Liver (tissue), 9 donors: Measurements from ENCODE around the gene MYO16. TPM values are rescaled to one million over a fixed set of nuclear protein-coding genes. Genes with fewer than 3 reads are reported as not detected.

Experiments
- DNase-seq: peaks from one replicate; pipeline ENCODE4 v3.0.0-alpha.2; 2017; ENCODE audit warnings: low spot score
- H3K27ac ChIP-seq, 2 donors: one replicate each; pipeline ENCODE4 v1.7.0; 2013; ENCODE audit warnings: inconsistent platforms in 2 of 2, low read length in 2 of 2, control low read depth in 1 of 2, low read depth in 1 of 2, mild to moderate bottlenecking in 1 of 2
- H3K27me3 ChIP-seq, 4 donors: one replicate each; pipeline versions ENCODE4 v1.6.1 to v1.7.0; 2013; ENCODE audit warnings: low read length in 3 of 4, inconsistent platforms in 1 of 4, mild to moderate bottlenecking in 1 of 4, moderate library complexity in 1 of 4; ENCODE audit not compliant: control insufficient read depth in 4 of 4, insufficient read depth in 4 of 4
- H3K36me3 ChIP-seq, 4 donors: one replicate each; pipeline versions ENCODE4 v1.6.1 to v1.7.0; 2013; ENCODE audit warnings: low read length in 3 of 4, mild to moderate bottlenecking in 3 of 4, low read depth in 1 of 4, moderate library complexity in 1 of 4; ENCODE audit not compliant: control insufficient read depth in 4 of 4, insufficient read depth in 3 of 4
- H3K4me1 ChIP-seq, 4 donors: one replicate each; pipeline versions ENCODE4 v1.6.1 to v1.7.0; 2013; ENCODE audit warnings: low read length in 3 of 4, mild to moderate bottlenecking in 3 of 4, moderate library complexity in 1 of 4; ENCODE audit not compliant: control insufficient read depth in 4 of 4, insufficient read depth in 4 of 4
- H3K4me3 ChIP-seq, 3 donors: one replicate each; pipeline versions ENCODE4 v1.6.1 to v1.7.0; 2013; ENCODE audit warnings: low read length in 3 of 3, control low read depth in 1 of 3, low read depth in 1 of 3, mild to moderate bottlenecking in 1 of 3
- H3K9ac ChIP-seq, 2 donors: one replicate each; pipeline ENCODE4 v1.7.0; 2013; ENCODE audit warnings: low read length in 2 of 2, mild to moderate bottlenecking in 2 of 2, moderate library complexity in 2 of 2, control low read depth in 1 of 2, low read depth in 1 of 2
- H3K9me3 ChIP-seq, 4 donors: one replicate each; pipeline versions ENCODE4 v1.6.1 to v1.7.0; 2013; ENCODE audit warnings: low read length in 3 of 4; ENCODE audit not compliant: control insufficient read depth in 4 of 4
- ATF3 ChIP-seq: IDR thresholded peaks from 2 replicates; pipeline ENCODE4 v1.6.1; 2016; ENCODE audit warnings: antibody characterized with exemption
- EGR1 ChIP-seq, 2 donors: IDR thresholded peaks; 2 replicates each; pipeline ENCODE4 v1.6.1; 2016 to 2018; ENCODE audit warnings: antibody characterized with exemption in 2 of 2, low read depth in 2 of 2
- FOXA1 ChIP-seq: IDR thresholded peaks from 2 replicates; pipeline ENCODE4 v1.6.1; 2016; ENCODE audit warnings: antibody characterized with exemption
- FOXA2 ChIP-seq: IDR thresholded peaks from 2 replicates; pipeline ENCODE4 v1.6.1; 2016; ENCODE audit warnings: antibody characterized with exemption
- HNF4A ChIP-seq, 2 donors: conservative IDR thresholded peaks; 2 replicates each; pipeline ENCODE4 v1.6.1; 2016; ENCODE audit warnings: antibody characterized with exemption in 2 of 2, mild to moderate bottlenecking in 2 of 2
- HNF4G ChIP-seq: IDR thresholded peaks from 2 replicates; pipeline ENCODE4 v1.6.1; 2016; ENCODE audit warnings: antibody characterized with exemption
- JUND ChIP-seq, 2 donors: IDR thresholded peaks; 2 replicates each; pipeline ENCODE4 v1.6.1; 2016; ENCODE audit warnings: antibody characterized with exemption in 2 of 2
- MAX ChIP-seq: IDR thresholded peaks from 2 replicates; pipeline ENCODE4 v1.6.1; 2016; ENCODE audit warnings: antibody characterized with exemption
- NR2F2 ChIP-seq: IDR thresholded peaks from 2 replicates; pipeline ENCODE4 v1.6.1; 2016; ENCODE audit warnings: antibody characterized with exemption
- RAD21 ChIP-seq, 2 donors: IDR thresholded peaks; 2 replicates each; pipeline ENCODE4 v1.6.1; 2016; ENCODE audit warnings: antibody characterized with exemption in 2 of 2, mild to moderate bottlenecking in 2 of 2
- REST ChIP-seq: IDR thresholded peaks from 2 replicates; pipeline ENCODE4 v1.6.1; 2016; ENCODE audit warnings: antibody characterized with exemption, mild to moderate bottlenecking
- RXRA ChIP-seq, 2 donors: IDR thresholded peaks; 2 replicates each; pipeline ENCODE4 v1.6.1; 2017 to 2018; ENCODE audit warnings: antibody characterized with exemption in 2 of 2, mild to moderate bottlenecking in 1 of 2
- YY1 ChIP-seq: IDR thresholded peaks from 2 replicates; pipeline ENCODE4 v1.6.1; 2016; ENCODE audit warnings: antibody characterized with exemption, mild to moderate bottlenecking
- ZBTB33 ChIP-seq: IDR thresholded peaks from 2 replicates; pipeline ENCODE4 v1.6.1; 2016; ENCODE audit warnings: antibody characterized with exemption
- WGBS: extraction: QIAGEN DNeasy Blood & Tissue Kit; methylation state at CpG from one replicate; pipeline ENCODE4 v1.1.7; 2013; 5-methylcytosine and 5-hydroxymethylcytosine counted together
- polyA plus RNA-seq, 2 donors: library from polyadenylated mRNA; stranded (reverse) in 1 of 2; unstranded in 1 of 2; fragments of 200-250 nt in 1 of 2; fragments of >200 nt in 1 of 2; fragmentation: Nextera tagmentation in 1 of 2; extraction: Ambion mirVana in 1 of 2; gene quantifications; one replicate each; pipeline versions ENCODE4 v1.2.1 to v1.2.3, GENCODE V29; 2013 to 2015
- total RNA-seq, 2 donors: library from RNA; depleted of rRNA; stranded (reverse); fragments of >200 nt; gene quantifications; one replicate each; pipeline ENCODE4 v1.2.3, GENCODE V29; 2014
- donor health status: healthy.
- donor health status: healthy.
- donor health status: healthy.
- donor health status: healthy.
- donor health status: healthy.

Gene MYO16
- total and polyA plus RNA-seq, 4 donors: 0.37 to 1.1 (median 0.68) TPM

GRCh38 chr13:109175666-109176065, 546.3 kb downstream of the MYO16 start:
- Histone ChIP-seq H3K9ac (no peak overlapping the region), H3K27ac (no peak overlapping the region), H3K4me3 (no peak overlapping the region), H3K4me1 (no peaks in the 10 kb centered on the region), H3K9me3 (no peaks in the 10 kb centered on the region), H3K27me3 (no peaks in the 10 kb centered on the region), H3K36me3 (no peaks in the 10 kb centered on the region)
- 96% methylated on average over 5 of the region's 5 CpGs for WGBS
- DNase-seq: no peak
- TF ChIP-seq RXRA (IDR thresholded peaks at IDR 0.05) (no peak), NR2F2 (no peak), JUND (IDR thresholded peaks at IDR 0.05) (no peak), HNF4G (no peak), EGR1 (IDR thresholded peaks at IDR 0.05; ENCODE audit: low read depth in 2 of 2) (no peak), FOXA1 (no peak), REST (no peak), MAX (no peak), YY1 (no peak), FOXA2 (no peak), RAD21 (IDR thresholded peaks at IDR 0.05) (no peak), HNF4A (conservative IDR thresholded peaks at IDR 0.05) (no peak), ATF3 (no peak), ZBTB33 (no peak)

- Histone ChIP-seq H3K4me1 (no peaks in the 10 kb centered on the region), H3K36me3 (no peaks in the 10 kb centered on the region), H3K27me3 (no peaks in the 10 kb centered on the region), H3K27ac (no peak overlapping the region), H3K9ac (no peak overlapping the region), H3K4me3 (no peak overlapping the region), H3K9me3 (no peaks in the 10 kb centered on the region)
- no peak for TF ChIP-seq ZBTB33
- DNase-seq: no peak
- 90% methylated on average over 4 of the region's 4 CpGs for WGBS
These were observed 551.6 kb downstream of the MYO16 start for GRCh38 chr13:109180905-109181425.
